HG02870 (cell line): ENCODE results near the gene TEX11.
A peak's percentile ranks its signal among the peaks of the same experiment; 100 is the strongest.
"Not testable (repeated sequence)": the region's sequence is repeated elsewhere in the genome, so short reads cannot be mapped to it uniquely, and the experiment has no call there.

ENCODE experiments used
- ATAC-seq: cut with Tn5 transposase; IDR thresholded peaks from one replicate; pipeline ENCODE4 v1.9.1; 2021; ENCODE audit warnings: mild to moderate bottlenecking, moderate library complexity; ENCODE audit not compliant: unreplicated experiment

TEX11 gene

GRCh38 chrX:70908541-70908940 is at the start of gene TEX11:
Gene TEX11 (minus strand): TSS chrX:70908711. CDS start chrX:70907789, 922 bp downstream.
- ATAC-seq = no peak

DNA sequence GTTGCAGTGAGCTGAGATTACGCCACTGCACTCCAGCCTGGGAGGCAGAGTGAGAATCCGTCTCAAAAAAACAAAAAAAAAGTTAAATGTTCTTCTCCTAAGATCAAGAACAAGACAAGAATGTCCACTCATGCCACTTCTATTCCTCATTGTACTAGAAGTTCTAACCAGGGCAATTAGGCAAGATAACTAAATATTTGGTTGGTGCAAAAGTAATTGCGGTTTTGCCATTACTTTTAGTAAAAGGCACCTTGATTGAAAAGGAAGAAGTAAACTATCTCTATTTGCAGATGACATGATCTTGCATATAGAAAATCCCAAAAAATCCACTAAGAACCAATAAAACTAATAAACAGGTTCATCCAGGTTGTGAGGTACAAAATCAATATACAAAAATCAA is 46.4 kb upstream of the TEX11 start:
- no peak for ATAC-seq

- ATAC-seq = no peak
These were observed 15.9 kb upstream of the TEX11 start for GRCh38 chrX:70924294-70924911.

DNA sequence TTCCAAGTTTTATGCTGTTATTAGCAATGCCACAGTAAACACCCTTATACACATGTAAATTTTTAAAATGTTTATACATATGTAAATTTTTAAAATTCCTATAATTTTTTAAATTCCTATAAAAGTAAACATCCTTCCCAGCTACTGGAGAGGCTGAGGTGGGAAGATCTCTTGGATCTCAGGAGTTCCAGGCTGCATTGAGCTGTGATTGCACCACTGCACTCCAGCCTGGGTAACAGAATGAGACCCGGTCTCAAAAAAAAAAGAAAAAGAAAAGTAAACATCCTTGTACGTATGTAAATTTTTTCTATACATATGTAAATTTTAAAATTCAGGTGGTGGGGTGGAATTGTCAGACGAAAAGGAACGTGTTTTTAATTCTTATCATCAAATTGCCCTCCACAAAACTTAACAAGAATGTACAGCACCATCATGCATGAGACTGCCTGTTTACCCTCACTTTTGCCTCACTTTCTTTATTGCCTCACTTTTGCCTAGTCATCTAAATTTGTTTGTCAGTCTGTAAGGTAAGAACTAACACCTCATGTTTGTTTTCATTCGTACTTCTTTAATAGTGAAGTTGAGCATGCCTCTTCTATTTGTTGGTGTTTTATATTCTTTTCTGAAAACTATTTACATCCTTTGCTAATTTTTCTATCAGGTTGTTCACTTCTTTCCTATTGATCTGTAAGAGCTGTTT is 14.4 kb upstream of the TEX11 start:
- ATAC-seq = no peak

DNA sequence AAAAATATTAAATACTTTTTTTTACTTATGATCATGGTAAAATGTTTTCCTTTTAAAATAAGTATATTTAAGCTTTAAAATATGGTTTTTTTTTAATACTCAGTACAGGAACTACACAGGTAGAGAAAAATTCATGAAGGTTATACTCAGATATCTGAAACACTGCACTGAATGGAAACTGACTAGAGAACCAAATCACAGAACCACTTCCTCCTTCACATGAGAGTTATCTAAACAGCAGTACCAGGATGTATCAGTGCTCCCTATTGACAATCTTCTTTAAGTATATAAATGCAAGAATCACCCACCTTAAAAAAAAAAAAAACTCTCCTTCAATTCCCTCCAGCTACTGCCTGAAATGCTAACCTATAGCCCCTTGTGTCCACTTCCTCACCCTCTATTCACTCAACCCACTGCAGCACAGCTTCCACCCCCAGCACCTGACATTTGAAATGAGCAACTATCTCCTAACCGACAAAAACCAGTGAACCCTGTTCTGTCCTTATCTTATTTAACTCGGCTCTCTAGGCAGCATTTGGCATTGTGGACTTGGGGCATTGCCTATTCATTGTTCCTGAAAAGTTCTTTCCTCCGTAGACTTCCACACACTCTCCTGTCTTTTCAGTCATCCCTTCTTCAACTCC is 13.3 kb upstream of the TEX11 start:
- peak; percentile 80 for ATAC-seq

DNA sequence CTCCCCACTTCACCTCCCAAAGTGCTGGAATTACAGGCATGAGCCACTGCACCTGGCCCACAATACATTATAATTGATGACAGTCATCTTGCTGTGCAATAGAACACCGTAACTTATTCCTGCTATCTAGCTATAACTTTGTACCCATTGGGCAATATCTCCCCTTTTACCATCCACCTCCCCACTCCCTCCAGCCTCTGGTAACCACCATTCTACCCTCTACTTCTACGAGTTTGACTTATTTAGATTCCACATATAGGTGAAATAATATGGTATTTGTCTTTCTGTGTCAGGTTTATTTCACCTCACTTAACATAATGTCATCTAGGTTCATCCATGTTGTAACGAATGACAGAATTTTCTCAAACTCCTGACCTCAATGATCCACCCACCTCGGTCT is 8.2 kb upstream of the TEX11 start:
- no peak for ATAC-seq

- no peak for ATAC-seq
These were observed 611 bp downstream of the TEX11 start for GRCh38 chrX:70907900-70908299.

DNA sequence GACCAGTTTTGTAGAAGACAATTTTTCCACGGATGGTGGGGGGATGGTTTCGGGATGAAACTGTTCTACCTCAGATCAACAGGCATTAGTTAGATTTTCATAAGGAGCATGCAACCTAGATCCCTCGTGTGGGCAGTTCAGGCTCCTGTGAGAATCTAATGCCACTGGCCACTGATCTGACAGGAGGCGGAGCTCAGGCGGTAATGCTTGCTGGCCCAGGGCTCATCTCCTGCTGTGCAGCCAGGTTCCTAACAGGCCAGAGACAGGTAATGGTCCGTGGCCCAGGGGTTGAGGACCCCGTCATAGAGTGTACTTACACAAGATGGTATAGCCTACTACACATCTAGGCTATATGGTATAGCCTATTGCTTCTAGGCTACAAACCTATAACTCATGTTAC is 7.0 kb downstream of the TEX11 start:
- no peak for ATAC-seq

DNA sequence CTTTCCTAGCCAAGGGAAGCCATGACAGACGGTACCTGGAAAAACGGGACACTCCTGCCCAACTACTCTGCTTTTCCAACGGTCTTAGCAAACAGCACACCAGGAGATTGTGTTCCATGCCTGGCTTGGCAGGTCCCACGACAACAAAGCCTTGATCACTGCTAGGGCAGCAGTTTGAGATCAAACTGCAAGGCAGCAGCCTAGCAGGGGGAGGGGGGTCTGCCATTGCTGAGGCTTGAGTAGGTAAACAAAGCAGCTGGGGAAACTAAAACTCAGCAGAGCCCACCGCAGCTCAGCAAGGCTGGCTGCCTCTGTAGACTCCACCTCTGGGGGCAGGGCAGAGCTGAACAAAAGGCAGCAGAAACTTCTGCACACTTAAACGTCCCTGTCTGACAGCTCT is 18.1 kb downstream of the TEX11 start:
- not testable (repeated sequence) for ATAC-seq

DNA sequence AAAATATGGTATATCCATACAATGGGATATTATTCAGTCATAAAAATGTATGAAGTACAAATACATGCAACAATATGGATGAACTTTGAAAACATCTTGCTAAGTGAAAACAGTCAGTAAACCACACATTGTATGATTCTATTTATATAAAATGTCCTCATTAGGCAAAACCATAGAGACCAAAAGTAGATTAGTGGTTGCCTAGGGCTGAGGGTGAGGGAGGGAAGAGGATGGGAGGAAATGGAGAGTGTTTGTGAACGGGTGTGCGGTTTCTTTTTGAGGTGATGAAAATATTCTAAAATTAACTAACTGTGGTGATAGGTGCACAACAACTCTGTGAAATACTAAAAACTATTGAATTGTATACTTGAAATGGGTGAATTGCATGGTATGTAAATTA is 29.6 kb downstream of the TEX11 start:
- peak; percentile 63 for ATAC-seq

DNA sequence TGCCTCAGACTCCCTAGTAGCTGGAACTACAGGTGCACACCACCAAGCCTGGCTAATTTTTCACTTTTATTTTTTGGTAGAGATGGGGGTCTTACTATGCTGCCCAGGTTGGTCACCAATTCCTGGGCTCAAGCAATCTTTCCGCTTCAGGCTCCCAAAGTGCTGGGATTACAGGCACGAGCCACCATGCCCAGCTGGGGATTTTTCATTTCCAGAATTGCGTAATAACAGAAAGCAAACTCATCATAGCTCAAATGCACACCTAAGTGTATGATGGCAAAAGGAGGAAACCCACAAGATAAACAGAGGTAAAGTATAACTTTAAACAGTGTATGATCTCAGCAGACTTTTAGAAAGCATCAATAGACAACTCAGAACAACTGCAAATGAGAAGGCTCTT is 56.2 kb downstream of the TEX11 start:
- no peak for ATAC-seq

GRCh38 chrX:70844081-70844480 is 64.4 kb downstream of the TEX11 start:
- not testable (repeated sequence) for ATAC-seq

- not testable (repeated sequence) for ATAC-seq
These were observed 64.9 kb downstream of the TEX11 start for GRCh38 chrX:70843620-70844019.

GRCh38 chrX:70834589-70834988 is 73.9 kb downstream of the TEX11 start:
- no peak for ATAC-seq

GRCh38 chrX:70826715-70827114 is 81.8 kb downstream of the TEX11 start:
- no peak for ATAC-seq

- no peak for ATAC-seq
These were observed 83.1 kb downstream of the TEX11 start for GRCh38 chrX:70825366-70825765.

DNA sequence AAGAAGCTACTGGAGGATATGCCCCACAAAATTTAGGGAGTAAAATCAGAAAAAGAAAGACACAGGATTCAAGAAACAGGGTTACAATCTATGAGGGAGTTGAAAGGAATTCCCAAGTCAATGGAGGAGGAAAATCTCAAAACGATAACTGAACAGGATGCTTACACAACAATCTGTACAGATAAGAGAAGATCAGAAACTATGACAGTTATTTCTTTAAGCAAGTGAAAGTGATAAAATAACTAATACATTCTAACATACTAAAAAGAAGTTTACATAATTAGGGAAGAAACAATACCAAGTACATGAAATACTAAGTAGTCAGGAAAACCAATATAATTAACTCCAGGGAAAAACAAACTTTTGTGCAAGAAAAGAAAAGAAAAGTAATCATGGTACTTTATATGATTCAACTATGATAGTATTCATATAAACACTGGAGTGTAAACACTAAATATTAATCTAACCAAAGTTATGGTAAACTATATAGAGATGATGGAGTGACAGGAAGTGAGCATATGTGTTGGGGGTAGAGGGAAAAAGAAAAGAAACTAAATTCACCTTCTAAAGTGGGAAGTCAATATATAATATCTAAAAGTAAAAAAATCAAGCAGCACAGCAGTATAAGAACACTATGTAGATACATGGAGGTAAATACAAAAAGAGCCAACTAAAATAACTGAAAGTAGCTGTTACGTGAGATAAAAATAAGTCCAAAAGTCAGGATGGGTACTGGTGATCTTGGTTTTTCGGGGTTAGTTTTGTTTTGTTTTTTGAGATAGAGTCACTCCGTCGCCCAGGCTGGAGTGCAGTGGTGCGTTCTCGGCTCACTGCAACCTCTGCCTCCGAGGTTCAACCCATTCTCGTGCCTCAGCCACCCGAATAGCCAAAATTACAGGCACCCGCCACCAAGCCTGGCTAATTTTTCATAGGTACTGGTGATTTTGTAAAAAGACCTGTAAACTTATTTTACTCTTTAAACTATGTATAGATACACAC is 99.3 kb downstream of the TEX11 start:
- no peak for ATAC-seq

GRCh38 chrX:70806081-70806480 is 102.4 kb downstream of the TEX11 start:
- ATAC-seq = no peak

- not testable (repeated sequence) for ATAC-seq
These were observed 111.8 kb downstream of the TEX11 start for GRCh38 chrX:70796742-70797141.

DNA sequence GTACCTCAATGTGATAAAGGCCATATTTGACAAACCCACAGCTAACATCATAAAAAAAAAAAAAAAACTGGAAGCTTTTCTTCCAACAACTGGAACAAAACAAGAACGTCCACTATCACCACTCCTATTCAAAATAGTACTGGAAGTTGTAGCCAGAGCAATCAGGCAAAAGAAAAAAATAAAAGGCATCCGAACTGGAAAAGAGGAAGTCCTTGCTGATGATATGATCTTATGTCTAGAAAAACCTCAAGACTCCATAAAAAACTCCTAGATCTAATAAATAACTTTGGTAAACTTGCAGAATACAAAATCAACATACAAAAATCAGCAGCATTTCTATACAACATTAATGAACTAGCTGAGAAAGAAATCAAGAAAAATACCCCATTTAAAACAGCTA is 134.3 kb downstream of the TEX11 start:
- ATAC-seq = no peak

- ATAC-seq = no peak
These were observed 138.8 kb downstream of the TEX11 start for GRCh38 chrX:70769659-70770227.
